GM23248 (cell line): ENCODE measurements around the gene GGACT.

Experiments used
- EZH2 ChIP-seq: fragments of 200-600 bp; sonication (generic); IDR thresholded peaks from 2 replicates; pipeline ENCODE4 v1.6.1; 2018; ENCODE audit warnings: antibody characterized with exemption, mild to moderate bottlenecking; ENCODE audit not compliant: insufficient read depth, poor library complexity, severe bottlenecking
- EZH2phosphoT487 ChIP-seq: fragments of 200-600 bp; sonication (generic); IDR thresholded peaks from 2 replicates; pipeline ENCODE4 v1.6.1; 2018; ENCODE audit warnings: antibody characterized with exemption, moderate library complexity, mild to moderate bottlenecking, low read depth; ENCODE audit not compliant: insufficient read depth

- TF ChIP-seq EZH2 (no peak), EZH2phosphoT487 (no peak)
Measured at GRCh38 chr13:100537486-100537885, 51.1 kb downstream of the GGACT start.
